ENCODE measurements around the gene UCKL1.
"Not testable (repeated sequence)": the region's sequence is repeated elsewhere in the genome, so short reads cannot be mapped to it uniquely, and the experiment has no call there.

Gene UCKL1

GRCh38 chr20:63955827-63956663, at the start of gene UCKL1:
UCKL1 (minus strand) TSS chr20:63956416; CDS start chr20:63956372, 44 bp downstream.
- peak; percentile 96 for DNase-seq

- DNase-seq = no peak
These were observed 49.2 kb upstream of the UCKL1 start for GRCh38 chr20:64005394-64005793.

GRCh38 chr20:64003960-64004725, 47.9 kb upstream of the UCKL1 start:
- no peak for DNase-seq

GRCh38 chr20:64001607-64002011, 45.4 kb upstream of the UCKL1 start:
- DNase-seq = no peak

GRCh38 chr20:64000906-64001305, 44.7 kb upstream of the UCKL1 start:
- DNase-seq = no peak

- no peak for DNase-seq
These were observed 26.7 kb upstream of the UCKL1 start for GRCh38 chr20:63982937-63983336.

- DNase-seq = peak; percentile 99
These were observed 24.9 kb upstream of the UCKL1 start, which contains the start of gene PRPF6 for GRCh38 chr20:63980806-63981728. PRPF6 (plus strand) TSS chr20:63981132; CDS start chr20:63981246, 114 bp downstream.

GRCh38 chr20:63980317-63980805, 24.1 kb upstream of the UCKL1 start:
- no peak for DNase-seq

- peak; percentile 95 for DNase-seq
These were observed 23.5 kb upstream of the UCKL1 start, which contains the start of gene SAMD10 for GRCh38 chr20:63979557-63980316. SAMD10 (minus strand) TSS chr20:63979642; CDS start chr20:63979467, 175 bp downstream.

- DNase-seq = no peak
These were observed 23.0 kb upstream of the UCKL1 start for GRCh38 chr20:63979229-63979556.

- DNase-seq = peak; percentile 69
These were observed 22.4 kb upstream of the UCKL1 start for GRCh38 chr20:63978319-63979228.

- peak; percentile 85 for DNase-seq
These were observed 21.6 kb upstream of the UCKL1 start for GRCh38 chr20:63977739-63978276.

- no peak for DNase-seq
These were observed 20.9 kb upstream of the UCKL1 start for GRCh38 chr20:63976980-63977738.

GRCh38 chr20:63976511-63976910, 20.3 kb upstream of the UCKL1 start:
- not testable (repeated sequence) for DNase-seq

- no peak for DNase-seq
These were observed 18.4 kb upstream of the UCKL1 start for GRCh38 chr20:63974402-63975200.

- peak; percentile 92 for DNase-seq
These were observed 17.6 kb upstream of the UCKL1 start for GRCh38 chr20:63973636-63974401.

GRCh38 chr20:63973160-63973479, 16.9 kb upstream of the UCKL1 start:
- no peak for DNase-seq

Data from hematopoietic multipotent progenitor cell treated with erythropoietin and hydrocortisone succinate and interleukin-3 and kit ligand, for 4 days (in vitro differentiated cells).